Osteoblast (primary cell): ENCODE results near the gene PRXL2B. TPM values are rescaled to one million over a fixed set of nuclear protein-coding genes. Genes with fewer than 3 reads are reported as not detected.

Source experiments
- DNase-seq: peaks from one replicate; pipeline ENCODE4 v3.0.0; 2011; ENCODE audit warnings: low spot score, mixed read lengths; ENCODE audit not compliant: insufficient read length; ENCODE audit errors: missing footprints
- H2AFZ ChIP-seq: 2 replicates; pipeline ENCODE4 v1.6.0; 2011; ENCODE audit warnings: mild to moderate bottlenecking, low read length
- H3K27ac ChIP-seq: 2 replicates; pipeline ENCODE4 v1.5.1; 2011; ENCODE audit warnings: mild to moderate bottlenecking, low read depth, low read length, moderate library complexity
- H3K27me3 ChIP-seq: 2 replicates; pipeline ENCODE4 v1.6.0; 2012; ENCODE audit warnings: mild to moderate bottlenecking, control low read depth, inconsistent platforms, low read length, moderate library complexity; ENCODE audit not compliant: insufficient read depth
- H3K36me3 ChIP-seq: 2 replicates; pipeline ENCODE4 v1.5.1; 2011; ENCODE audit warnings: mild to moderate bottlenecking, low read length, control low read depth, moderate library complexity; ENCODE audit not compliant: insufficient read depth
- H3K4me1 ChIP-seq: 2 replicates; pipeline ENCODE4 v1.5.1; 2011; ENCODE audit warnings: mild to moderate bottlenecking, low read length, control low read depth, moderate library complexity; ENCODE audit not compliant: insufficient read depth
- H3K4me2 ChIP-seq: 2 replicates; pipeline ENCODE4 v1.6.0; 2011; ENCODE audit warnings: mild to moderate bottlenecking, low read length; ENCODE audit not compliant: insufficient read depth
- H3K4me3 ChIP-seq: fragments of 200-600 bp; sonication (generic); 3 replicates; pipeline ENCODE4 v1.5.1; 2012; ENCODE audit warnings: mild to moderate bottlenecking, low read length, inconsistent platforms; ENCODE audit not compliant: insufficient read depth
- H3K79me2 ChIP-seq: 2 replicates; pipeline ENCODE4 v1.6.0; 2012; ENCODE audit warnings: mild to moderate bottlenecking, low read length, control low read depth, inconsistent platforms; ENCODE audit not compliant: insufficient read depth
- H3K9me3 ChIP-seq: 2 replicates; pipeline ENCODE4 v1.5.1; 2011; ENCODE audit warnings: low read depth, low read length, control low read depth
- H4K20me1 ChIP-seq: 2 replicates; pipeline ENCODE4 v1.6.0; 2012; ENCODE audit warnings: mild to moderate bottlenecking, low read length, control low read depth; ENCODE audit not compliant: insufficient read depth
- total RNA-seq: library from RNA; depleted of rRNA; stranded (reverse); fragments of >200 nt; gene quantifications from 2 replicates; pipeline ENCODE4 v1.2.3, GENCODE V29; 2012
- TF ChIP-seq, protein P1 (sequence below): IDR thresholded peaks from 2 replicates; pipeline ENCODE4 v1.5.1; 2011; ENCODE audit warnings: mild to moderate bottlenecking, low read depth, low read length, moderate library complexity; ENCODE audit errors: extremely low read depth

Gene PRXL2B
- total RNA-seq, 1 donor, result 8.0 TPM

DNA sequence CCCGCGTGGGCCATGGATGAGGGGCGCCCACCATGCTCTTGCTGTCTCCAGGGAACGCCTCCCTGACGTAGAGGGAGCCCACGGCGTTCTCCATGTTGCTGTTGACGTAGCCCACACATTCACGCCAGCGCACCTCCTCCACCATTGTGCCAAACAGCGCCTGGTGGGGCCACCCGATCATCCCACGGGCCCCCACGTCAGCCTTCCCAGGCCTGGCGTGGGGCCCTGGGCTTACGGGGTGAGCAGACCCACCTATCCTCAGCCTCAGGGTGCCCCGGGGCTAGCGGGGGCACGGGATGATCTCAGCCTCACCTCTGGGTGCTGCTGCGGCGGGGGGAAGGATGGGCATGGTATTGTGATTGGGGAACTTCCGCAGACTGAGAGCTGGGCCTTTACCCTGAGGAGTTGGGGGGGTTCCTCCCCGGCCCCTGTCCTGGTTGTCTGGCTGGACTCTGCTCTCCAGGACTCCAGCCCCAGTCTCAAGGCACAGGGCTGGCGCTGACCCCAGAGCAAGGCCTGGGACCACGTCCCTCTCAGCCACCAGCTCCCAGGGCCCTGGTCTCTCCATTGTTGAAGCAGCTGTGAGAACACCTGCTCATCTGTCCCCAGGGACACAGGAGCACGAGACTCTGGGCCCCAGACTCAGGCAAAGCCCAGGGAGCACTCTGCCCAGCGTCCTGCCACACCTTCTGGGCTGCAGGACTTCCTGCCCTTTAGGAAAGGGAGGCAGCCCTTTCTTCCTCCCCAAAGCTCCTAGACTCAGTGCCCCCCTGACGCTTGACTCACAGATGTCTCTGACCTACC is 10.2 kb downstream of the PRXL2B start:
- Histone ChIP-seq H2AFZ (no peak overlapping the region), H3K4me1 (no peaks in the 10 kb centered on the region), H4K20me1 (no peaks in the 10 kb centered on the region), H3K79me2 (no peaks in the 10 kb centered on the region), H3K27ac (no peak overlapping the region), H3K4me3 (no peak overlapping the region), H3K36me3 (no peaks in the 10 kb centered on the region), H3K27me3 (no peaks in the 10 kb centered on the region), H3K4me2 (no peak overlapping the region), H3K9me3 (no peaks in the 10 kb centered on the region)
- DNase-seq, result peak; percentile 57
- TF ChIP-seq, protein P1, sequence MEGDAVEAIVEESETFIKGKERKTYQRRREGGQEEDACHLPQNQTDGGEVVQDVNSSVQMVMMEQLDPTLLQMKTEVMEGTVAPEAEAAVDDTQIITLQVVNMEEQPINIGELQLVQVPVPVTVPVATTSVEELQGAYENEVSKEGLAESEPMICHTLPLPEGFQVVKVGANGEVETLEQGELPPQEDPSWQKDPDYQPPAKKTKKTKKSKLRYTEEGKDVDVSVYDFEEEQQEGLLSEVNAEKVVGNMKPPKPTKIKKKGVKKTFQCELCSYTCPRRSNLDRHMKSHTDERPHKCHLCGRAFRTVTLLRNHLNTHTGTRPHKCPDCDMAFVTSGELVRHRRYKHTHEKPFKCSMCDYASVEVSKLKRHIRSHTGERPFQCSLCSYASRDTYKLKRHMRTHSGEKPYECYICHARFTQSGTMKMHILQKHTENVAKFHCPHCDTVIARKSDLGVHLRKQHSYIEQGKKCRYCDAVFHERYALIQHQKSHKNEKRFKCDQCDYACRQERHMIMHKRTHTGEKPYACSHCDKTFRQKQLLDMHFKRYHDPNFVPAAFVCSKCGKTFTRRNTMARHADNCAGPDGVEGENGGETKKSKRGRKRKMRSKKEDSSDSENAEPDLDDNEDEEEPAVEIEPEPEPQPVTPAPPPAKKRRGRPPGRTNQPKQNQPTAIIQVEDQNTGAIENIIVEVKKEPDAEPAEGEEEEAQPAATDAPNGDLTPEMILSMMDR, result no peak

DNA sequence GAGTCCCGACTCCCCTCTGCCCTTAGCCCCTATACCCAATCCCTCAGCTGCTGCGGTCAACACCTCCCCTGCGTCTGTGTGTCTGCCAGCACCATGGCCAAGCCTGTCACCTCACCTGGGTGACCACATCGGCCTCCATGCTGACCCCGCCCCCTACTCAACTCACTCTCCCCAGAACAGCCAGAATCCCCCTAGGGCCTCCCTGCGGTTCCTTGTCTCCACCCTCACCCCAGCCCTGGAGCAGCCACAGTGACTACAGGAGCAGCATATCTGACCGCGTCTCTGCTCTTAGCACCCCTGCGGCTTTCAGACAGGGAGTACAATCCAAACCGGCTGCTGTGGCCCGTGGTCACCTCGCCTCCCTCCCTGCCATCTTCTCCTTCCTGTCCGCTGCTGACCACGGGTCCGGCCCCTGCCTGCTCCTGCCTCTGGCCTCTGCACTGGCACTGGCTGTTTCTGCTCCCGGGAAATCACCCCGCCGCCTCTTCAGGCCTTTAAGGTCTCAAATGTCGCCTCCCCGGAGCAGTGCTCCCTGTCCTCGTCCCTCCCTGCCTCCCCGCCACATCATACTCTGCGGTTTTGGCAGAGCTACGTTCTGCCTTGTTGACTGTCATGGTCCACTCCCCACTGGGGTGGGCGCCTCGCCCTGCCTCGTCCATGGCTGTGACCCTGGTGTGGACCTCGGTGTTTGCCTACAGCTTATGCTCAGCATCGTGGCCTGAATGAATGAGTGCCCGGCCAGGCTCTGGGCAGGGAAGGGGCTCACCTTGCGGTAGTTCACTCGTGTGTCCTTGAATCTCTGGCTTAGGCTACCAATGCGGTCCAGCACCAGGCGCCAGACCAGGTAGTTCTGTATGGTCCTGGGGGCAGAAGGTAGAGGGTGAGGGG is 11.1 kb downstream of the PRXL2B start:
- no peaks in the 10 kb centered on the region for H3K36me3 ChIP-seq
- H2AFZ ChIP-seq, result no peak overlapping the region
- H3K9me3 ChIP-seq, result no peaks in the 10 kb centered on the region
- no peak overlapping the region for H3K27ac ChIP-seq
- no peaks in the 10 kb centered on the region for H4K20me1 ChIP-seq
- H3K27me3 ChIP-seq, result no peaks in the 10 kb centered on the region
- DNase-seq, result peak; percentile 47
- H3K4me2 ChIP-seq, result no peak overlapping the region
- TF ChIP-seq, protein P1, result no peak
- H3K79me2 ChIP-seq, result no peaks in the 10 kb centered on the region
- no peak overlapping the region for H3K4me3 ChIP-seq
- no peaks in the 10 kb centered on the region for H3K4me1 ChIP-seq

DNA sequence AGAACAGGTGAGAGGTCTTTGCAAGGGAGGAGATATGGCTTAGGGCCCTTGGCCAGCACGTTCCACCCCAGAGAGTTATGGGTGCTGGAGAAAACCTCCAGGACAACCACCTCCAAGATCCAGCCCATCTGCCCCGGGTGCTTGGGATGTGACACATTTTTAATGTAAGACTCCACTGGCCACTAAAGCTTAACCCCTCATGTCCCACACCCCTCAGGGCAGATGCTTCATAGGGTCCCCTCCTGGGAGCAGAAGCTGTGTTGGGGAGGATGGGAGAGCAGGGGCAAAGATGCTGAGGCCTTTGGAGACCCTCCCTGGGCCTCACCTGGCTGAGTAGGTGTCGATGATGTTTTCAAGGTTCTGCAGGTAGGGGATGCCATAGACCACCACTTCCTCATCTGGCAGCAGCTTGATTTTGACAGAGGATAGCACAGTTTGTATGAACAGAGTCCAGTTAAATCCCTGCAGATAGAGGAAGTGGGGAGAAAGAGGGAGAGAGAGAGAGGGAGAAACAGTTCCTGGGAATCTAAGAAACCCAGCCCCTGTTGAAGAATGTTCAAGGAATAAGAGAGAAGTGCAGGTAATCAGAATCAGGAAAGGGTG is 11.9 kb downstream of the PRXL2B start:
- Histone ChIP-seq H3K27me3 (no peaks in the 10 kb centered on the region), H3K27ac (no peak overlapping the region), H3K4me3 (no peak overlapping the region), H4K20me1 (no peaks in the 10 kb centered on the region), H3K36me3 (no peaks in the 10 kb centered on the region), H2AFZ (no peak overlapping the region), H3K4me1 (no peaks in the 10 kb centered on the region), H3K9me3 (no peaks in the 10 kb centered on the region), H3K4me2 (no peak overlapping the region), H3K79me2 (no peaks in the 10 kb centered on the region)
- DNase-seq, result peak; percentile 78
- TF ChIP-seq, protein P1, result no peak
